Activated effector memory CD4-positive, alpha-beta T cell treated with anti-CD3 and anti-CD28 coated beads, Interleukin-2, amount 50 U/mL, for 16 hours (primary cell): ENCODE measurements around the gene ASIC3.
A peak's percentile ranks its signal among the peaks of the same experiment; 100 is the strongest.

Source experiments
- DNase-seq: peaks from one replicate; pipeline ENCODE4 v3.0.0-alpha.2; 2020

The ASIC3 gene

GRCh38 chr7:151057989-151058780 is 9.9 kb downstream of the ASIC3 start:
- DNase-seq, result peak; percentile 99

- DNase-seq, result peak; percentile 73
Measured at GRCh38 chr7:151058781-151059366, 10.5 kb downstream of the ASIC3 start.

GRCh38 chr7:151059367-151060112 is 11.2 kb downstream of the ASIC3 start, which contains the start of gene SLC4A2:
Gene SLC4A2, plus strand, starts transcription at chr7:151059589. Its CDS starts 2,399 bp downstream, at chr7:151061988.
- DNase-seq, result peak; percentile 91

GRCh38 chr7:151060113-151060415 is 11.7 kb downstream of the ASIC3 start:
- no peak for DNase-seq

- peak; percentile 67 for DNase-seq
Measured at GRCh38 chr7:151060416-151061212, 12.3 kb downstream of the ASIC3 start.

- DNase-seq, result no peak
Measured at GRCh38 chr7:151061213-151062110, 13.1 kb downstream of the ASIC3 start.

- no peak for DNase-seq
Measured at GRCh38 chr7:151062111-151062398, 13.7 kb downstream of the ASIC3 start.

- no peak for DNase-seq
Measured at GRCh38 chr7:151062399-151063211, 14.3 kb downstream of the ASIC3 start.

GRCh38 chr7:151063212-151063561 is 14.9 kb downstream of the ASIC3 start:
- no peak for DNase-seq

- no peak for DNase-seq
Measured at GRCh38 chr7:151064454-151064853, 16.1 kb downstream of the ASIC3 start.

- no peak for DNase-seq
Measured at GRCh38 chr7:151064993-151065392, 16.7 kb downstream of the ASIC3 start.

- DNase-seq, result no peak
Measured at GRCh38 chr7:151065516-151065915, 17.2 kb downstream of the ASIC3 start.

GRCh38 chr7:151066273-151066974 is 18.1 kb downstream of the ASIC3 start:
- no peak for DNase-seq

GRCh38 chr7:151068069-151068773 is 19.9 kb downstream of the ASIC3 start:
- DNase-seq, result no peak

GRCh38 chr7:151069841-151070573 is 21.7 kb downstream of the ASIC3 start:
- no peak for DNase-seq

GRCh38 chr7:151070574-151070960 is 22.2 kb downstream of the ASIC3 start:
- DNase-seq, result no peak

GRCh38 chr7:151071032-151071866 is 22.9 kb downstream of the ASIC3 start:
- DNase-seq, result no peak

GRCh38 chr7:151073990-151074389 is 25.7 kb downstream of the ASIC3 start:
- DNase-seq, result no peak
